GM23338 (cell line): ENCODE measurements around the gene RAB5B. TPM values are rescaled to one million over a fixed set of nuclear protein-coding genes. Genes with fewer than 3 reads are reported as not detected.

Source experiments
- ATAC-seq: fragments of 200-7000 bp; cut with Tn5 transposase; 3 replicates; pipeline ENCODE4 v1.9.1; 2020
- DNase-seq: peaks from one replicate; pipeline ENCODE4 v3.0.0-alpha.2; 2015; ENCODE audit warnings: low spot score
- H2AFZ ChIP-seq: fragments of 200-600 bp; sonication (generic); 2 replicates; pipeline ENCODE4 v1.8.0; 2016; ENCODE audit warnings: antibody characterized with exemption, mild to moderate bottlenecking, moderate library complexity
- H3F3A ChIP-seq: fragments of 200-600 bp; sonication (generic); replicated peaks from 2 replicates; pipeline ENCODE4 v1.8.0; 2017; ENCODE audit warnings: antibody characterized with exemption, mixed run types, low read depth
- H3K27ac ChIP-seq: fragments of 200-600 bp; sonication (generic); 2 replicates; pipeline ENCODE4 v1.6.1; 2016; ENCODE audit warnings: low read depth
- H3K27me3 ChIP-seq: fragments of 200-600 bp; sonication (generic); 2 replicates; pipeline ENCODE4 v1.8.0; 2016; ENCODE audit warnings: mild to moderate bottlenecking, mixed run types, moderate library complexity; ENCODE audit not compliant: insufficient read depth
- H3K36me3 ChIP-seq: fragments of 200-600 bp; sonication (generic); 2 replicates; pipeline ENCODE4 v1.8.0; 2016; ENCODE audit warnings: mild to moderate bottlenecking; ENCODE audit not compliant: insufficient read depth
- H3K4me1 ChIP-seq: fragments of 200-600 bp; sonication (generic); 2 replicates; pipeline ENCODE4 v1.8.0; 2016; ENCODE audit warnings: mild to moderate bottlenecking, moderate library complexity; ENCODE audit not compliant: insufficient read depth
- H3K4me2 ChIP-seq: fragments of 200-600 bp; sonication (generic); 2 replicates; pipeline ENCODE4 v1.7.1; 2017; ENCODE audit warnings: mixed run types
- H3K4me3 ChIP-seq: fragments of 200-600 bp; sonication (generic); 2 replicates; pipeline ENCODE4 v1.6.1; 2016; ENCODE audit warnings: mixed run types
- H3K79me2 ChIP-seq: fragments of 200-600 bp; sonication (generic); replicated peaks from 2 replicates; pipeline ENCODE4 v1.8.0; 2017; ENCODE audit warnings: mild to moderate bottlenecking; ENCODE audit not compliant: insufficient read depth
- H3K9me2 ChIP-seq: fragments of 200-600 bp; sonication (generic); 2 replicates; pipeline ENCODE4 v1.8.0; 2017; ENCODE audit not compliant: insufficient read depth
- H4K20me1 ChIP-seq: fragments of 200-600 bp; sonication (generic); replicated peaks from 2 replicates; pipeline ENCODE4 v1.8.0; 2017; ENCODE audit warnings: mild to moderate bottlenecking; ENCODE audit not compliant: insufficient read depth
- H3K27ac Mint-ChIP-seq: 2 replicates; pipeline ENCODE4 v1.8.0; 2020; ENCODE audit warnings: inconsistent platforms, mild to moderate bottlenecking, moderate library complexity, mixed read lengths
- H3K27me3 Mint-ChIP-seq: 3 replicates; pipeline ENCODE4 v1.8.0; 2022; ENCODE audit warnings: low read depth, mild to moderate bottlenecking, moderate library complexity, mixed read lengths, inconsistent platforms; ENCODE audit not compliant: insufficient read depth, poor library complexity
- H3K36me3 Mint-ChIP-seq: 3 replicates; pipeline ENCODE4 v1.8.0; 2021; ENCODE audit warnings: low read depth, mild to moderate bottlenecking, inconsistent platforms, moderate library complexity, mixed read lengths
- H3K4me1 Mint-ChIP-seq: 3 replicates; pipeline ENCODE4 v1.8.0; 2020; ENCODE audit warnings: mild to moderate bottlenecking, inconsistent platforms, mixed read lengths
- H3K4me3 Mint-ChIP-seq: 3 replicates; pipeline ENCODE4 v1.8.0; 2021; ENCODE audit warnings: moderate library complexity, mild to moderate bottlenecking, inconsistent platforms, mixed read lengths
- H3K9me3 Mint-ChIP-seq: 3 replicates; pipeline ENCODE4 v1.8.0; 2020; ENCODE audit warnings: moderate library complexity, mild to moderate bottlenecking, inconsistent platforms, mixed read lengths
- CREB1 ChIP-seq: fragments of 250-450 bp; sonication (Bioruptor Pico); IDR thresholded peaks from 2 replicates; pipeline ENCODE4 v1.5.0; 2020; ENCODE audit warnings: low read depth, mild to moderate bottlenecking, moderate library complexity
- CTCF ChIP-seq, 2 experiments: fragments of 200-600 bp in 1 of 2; sonication (generic) in 1 of 2; conservative IDR thresholded peaks; 2 replicates each; pipeline versions ENCODE4 v1.5.1 to v1.6.1; 2016 to 2017; ENCODE audit warnings: antibody characterized with exemption in 2 of 2, low read depth in 2 of 2, mild to moderate bottlenecking in 2 of 2, moderate library complexity in 1 of 2
- ETS1 ChIP-seq: IDR thresholded peaks from 2 replicates; pipeline ENCODE4 v1.6.1; 2016; ENCODE audit warnings: antibody characterized with exemption
- EZH2 ChIP-seq: fragments of 200-600 bp; sonication (generic); IDR thresholded peaks from one replicate; pipeline ENCODE4 v1.8.0; 2017; ENCODE audit warnings: antibody characterized with exemption, mild to moderate bottlenecking, low read depth; ENCODE audit not compliant: unreplicated experiment
- EZH2phosphoT487 ChIP-seq: fragments of 200-600 bp; sonication (generic); IDR thresholded peaks from one replicate; pipeline ENCODE4 v1.8.1; 2018; ENCODE audit warnings: antibody characterized with exemption; ENCODE audit not compliant: unreplicated experiment
- JUNB ChIP-seq: IDR thresholded peaks from one replicate; pipeline ENCODE4 v1.6.1; 2016; ENCODE audit warnings: antibody characterized with exemption; ENCODE audit not compliant: unreplicated experiment
- NANOG ChIP-seq: IDR thresholded peaks from 2 replicates; pipeline ENCODE4 v1.6.1; 2016; ENCODE audit warnings: antibody characterized with exemption, borderline replicate concordance
- POLR2AphosphoS5 ChIP-seq: IDR thresholded peaks from 2 replicates; pipeline ENCODE4 v1.6.1; 2016; ENCODE audit warnings: antibody characterized with exemption, low read depth
- REST ChIP-seq: IDR thresholded peaks from one replicate; pipeline ENCODE4 v1.6.1; 2018; ENCODE audit warnings: antibody characterized with exemption; ENCODE audit not compliant: unreplicated experiment
- STAT1 ChIP-seq: IDR thresholded peaks from one replicate; pipeline ENCODE4 v1.6.1; 2016; ENCODE audit warnings: antibody characterized with exemption; ENCODE audit not compliant: unreplicated experiment
- ZNF114 ChIP-seq: fragments of 250-450 bp; sonication (Bioruptor Pico); IDR thresholded peaks from 2 replicates; pipeline ENCODE4 v1.5.0; 2020; ENCODE audit warnings: mild to moderate bottlenecking, moderate library complexity
- ZNF331 ChIP-seq: fragments of 250-450 bp; sonication (Bioruptor Pico); IDR thresholded peaks from 2 replicates; pipeline ENCODE4 v1.5.0; 2020; ENCODE audit warnings: low read depth, mild to moderate bottlenecking, moderate library complexity
- ZNF462 ChIP-seq: fragments of 250-450 bp; sonication (Bioruptor Pico); IDR thresholded peaks from 2 replicates; pipeline ENCODE4 v1.5.0; 2020; ENCODE audit warnings: mild to moderate bottlenecking, moderate library complexity
- polyA plus RNA-seq: library from polyadenylated mRNA; unstranded; fragments of >200 nt; fragmentation: Nextera tagmentation; extraction: Ambion mirVana; gene quantifications from 2 replicates; pipeline ENCODE4 v1.2.1, GENCODE V29; 2016
- total RNA-seq: library from RNA; depleted of rRNA; stranded (reverse); fragments of >200 nt; shearing (Covaris generic); gene quantifications from 2 replicates; pipeline ENCODE4 v1.2.3, GENCODE V29; 2014

Gene RAB5B
- total and polyA plus RNA-seq, 2 experiments from 2014 or later, result 19.7 to 46.5 TPM

GRCh38 chr12:55955344-55955743 lies 18.5 kb upstream of the RAB5B start:
- H3K36me3 Mint-ChIP-seq, result peaks cover 12% of the 10 kb centered on the region
- H3K27me3 ChIP-seq, result no peaks in the 10 kb centered on the region
- no peaks in the 10 kb centered on the region for H3K4me1 Mint-ChIP-seq
- no peaks in the 10 kb centered on the region for H3K9me2 ChIP-seq
- H3K4me2 ChIP-seq, result no peak overlapping the region
- no peak overlapping the region for H3K27ac Mint-ChIP-seq
- H3K9me3 Mint-ChIP-seq, result no peaks in the 10 kb centered on the region
- H2AFZ ChIP-seq, result no peak overlapping the region
- no peaks in the 10 kb centered on the region for H3K79me2 ChIP-seq
- H3K4me1 ChIP-seq, result no peaks in the 10 kb centered on the region
- no peak overlapping the region for H3K27ac ChIP-seq
- H3K4me3 Mint-ChIP-seq, result no peak overlapping the region
- TF ChIP-seq NANOG (no peak), POLR2AphosphoS5 (no peak), CTCF (conservative IDR thresholded peaks at IDR 0.05; ENCODE audit: low read depth in 2 of 2) (no peak), ZNF462 (CRISPR knock-in tag) (no peak), REST (no peak), EZH2 (no peak), JUNB (no peak), EZH2phosphoT487 (no peak), ZNF331 (CRISPR knock-in tag) (no peak), STAT1 (no peak), ETS1 (no peak), CREB1 (CRISPR knock-in tag) (no peak), ZNF114 (CRISPR knock-in tag) (no peak)
- H3K36me3 ChIP-seq, result 0 out of 2 replicates have a peak, but pooled peaks cover 4% of the 10 kb centered on the region
- 0 out of 2 replicates have a peak, but pooled peaks cover 3% of the 10 kb centered on the region for H3F3A ChIP-seq
- H3K27me3 Mint-ChIP-seq, result no peaks in the 10 kb centered on the region
- no peaks in the 10 kb centered on the region for H4K20me1 ChIP-seq
- DNase-seq, result no peak
- ATAC-seq, result no peak
- no peak overlapping the region for H3K4me3 ChIP-seq
